ENCODE data around the gene SNCG. TPM values are rescaled to one million over a fixed set of nuclear protein-coding genes. Genes with fewer than 3 reads are reported as not detected.
A peak's percentile ranks its signal among the peaks of the same experiment; 100 is the strongest.
"Not testable (repeated sequence)": the region's sequence is repeated elsewhere in the genome, so short reads cannot be mapped to it uniquely, and the experiment has no call there.

SNCG gene
- total and polyA plus RNA-seq, 4 experiments from 2014 or later = not detected

- H3K9me3 ChIP-seq (ENCODE audit: control insufficient read depth in 1 of 2, low read length in 2 of 2) = no peaks in the 10 kb centered on the region
- Mint-ChIP-seq H3K27ac (no peak overlapping the region), H3K27me3 (peaks cover 0 to 3% of the 10 kb centered on the region in 2 donors), H3K4me3 (no peak overlapping the region), H3K4me1 (peaks cover 5 to 13% (median 10%) of the 10 kb centered on the region in 4 donors), H3K9me3 (peaks cover 0 to 5% (median 0%) of the 10 kb centered on the region in 8 donors), H3K36me3 (peaks cover 0 to 6% of the 10 kb centered on the region in 2 donors)
- DNase-seq = no peak
- ChIA-PET CTCF (ENCODE audit: partially characterized antibody) (interaction anchor here (1.6 kb wide), 1 partner anchor 19 kb away, joined by 4 read pairs; no protein-coding TSS in a partner anchor), POLR2A (ENCODE audit: partially characterized antibody) (interaction anchor here (2.1 kb wide), 1 partner anchor 26 kb away, joined by 8 read pairs; no protein-coding TSS in a partner anchor)
- no peak overlapping the region for H3K27ac ChIP-seq (ENCODE audit: low read depth, low read length)
- no peak overlapping the region for H3K4me3 ChIP-seq (ENCODE audit: low read length in 2 of 2)
- H3K4me1 ChIP-seq (ENCODE audit: insufficient read depth, low read length) = peaks cover 2% of the 10 kb centered on the region
- intact Hi-C loops (cut with micrococcal nuclease) = no loop called here
- H3K36me3 ChIP-seq (ENCODE audit: insufficient read depth, low read length) = no peaks in the 10 kb centered on the region
- H3K27me3 ChIP-seq (ENCODE audit: insufficient read depth, low read length) = no peaks in the 10 kb centered on the region
These were observed 13.5 kb upstream of the SNCG start for GRCh38 chr10:86944907-86945306.

- POLR2A ChIA-PET (ENCODE audit: partially characterized antibody) = interaction anchor here (1.2 to 2.1 kb wide), 3 partner anchors 19 to 26 kb away, joined by 3 to 8 read pairs (median 5); no protein-coding TSS in a partner anchor
- CTCF ChIA-PET (ENCODE audit: partially characterized antibody) = interaction anchor here (1.6 kb wide), 2 partner anchors 18 to 21 kb away, joined by 4 read pairs; no protein-coding TSS in a partner anchor
- Histone ChIP-seq H3K9me3 (ENCODE audit: control insufficient read depth in 1 of 2, low read length in 2 of 2) (no peaks in the 10 kb centered on the region), H3K4me1 (ENCODE audit: insufficient read depth, low read length) (peaks cover 9% of the 10 kb centered on the region), H3K36me3 (ENCODE audit: insufficient read depth, low read length) (no peaks in the 10 kb centered on the region), H3K27me3 (ENCODE audit: insufficient read depth, low read length) (no peaks in the 10 kb centered on the region), H3K27ac (ENCODE audit: low read depth, low read length) (no peak overlapping the region), H3K4me3 (ENCODE audit: low read length in 2 of 2) (no peak overlapping the region)
- Mint-ChIP-seq H3K9me3 (peaks cover 0 to 5% (median under 1%) of the 10 kb centered on the region in 8 donors), H3K4me3 (no peak overlapping the region), H3K36me3 (peaks cover 0 to 6% of the 10 kb centered on the region in 2 donors), H3K27ac (no peak overlapping the region), H3K4me1 (peaks cover 9 to 19% (median 14%) of the 10 kb centered on the region in 4 donors), H3K27me3 (peaks cover 0 to 3% of the 10 kb centered on the region in 2 donors)
- no peak for DNase-seq
- intact Hi-C loops (cut with micrococcal nuclease) = no loop called here
These were observed 12.8 kb upstream of the SNCG start for GRCh38 chr10:86945361-86946212.

- ChIA-PET POLR2A (ENCODE audit: partially characterized antibody) (interaction anchor here (1.2 to 1.6 kb wide), 2 partner anchors 18 to 25 kb away, joined by 3 to 5 read pairs; no protein-coding TSS in a partner anchor), CTCF (ENCODE audit: partially characterized antibody) (interaction anchor here (1.6 kb wide), 2 partner anchors 17 to 20 kb away, joined by 4 read pairs; no protein-coding TSS in a partner anchor)
- no peaks in the 10 kb centered on the region for H3K27me3 ChIP-seq (ENCODE audit: insufficient read depth, low read length)
- intact Hi-C loops (cut with micrococcal nuclease) = no loop called here
- peaks cover 17% of the 10 kb centered on the region for H3K4me1 ChIP-seq (ENCODE audit: insufficient read depth, low read length)
- peaks cover 14 to 28% (median 19%) of the 10 kb centered on the region in 4 donors for H3K4me1 Mint-ChIP-seq
- H3K36me3 Mint-ChIP-seq = peaks cover 0 to 6% of the 10 kb centered on the region in 2 donors
- H3K27ac ChIP-seq (ENCODE audit: low read depth, low read length) = no peak overlapping the region
- H3K4me3 ChIP-seq (ENCODE audit: low read length in 2 of 2) = no peak overlapping the region
- H3K27ac Mint-ChIP-seq = peak overlapping the region in 4 of 7 donors; percentile 2 to 55 (median 24)
- peaks cover 0 to 3% of the 10 kb centered on the region in 2 donors for H3K27me3 Mint-ChIP-seq
- no peaks in the 10 kb centered on the region for H3K36me3 ChIP-seq (ENCODE audit: insufficient read depth, low read length)
- H3K9me3 ChIP-seq (ENCODE audit: control insufficient read depth in 1 of 2, low read length in 2 of 2) = no peaks in the 10 kb centered on the region
- no peak for DNase-seq
- H3K9me3 Mint-ChIP-seq = peaks cover 0 to 5% (median under 1%) of the 10 kb centered on the region in 8 donors
- H3K4me3 Mint-ChIP-seq = peak overlapping the region in 1 of 8 donors; percentile 13
These were observed 11.9 kb upstream of the SNCG start for GRCh38 chr10:86946213-86947155.

- H3K36me3 Mint-ChIP-seq = peaks cover 0 to 14% of the 10 kb centered on the region in 2 donors
- POLR2A ChIA-PET (ENCODE audit: partially characterized antibody) = interaction anchor here (0.6 kb wide), 1 partner anchor 499 kb away, joined by 3 read pairs; no protein-coding TSS in a partner anchor
- CTCF ChIA-PET (ENCODE audit: partially characterized antibody); intact Hi-C loops (cut with micrococcal nuclease); H3K27me3 ChIP-seq (ENCODE audit: insufficient read depth, low read length); H3K4me3 Mint-ChIP-seq; DNase-seq; H3K4me3 ChIP-seq (ENCODE audit: low read length in 2 of 2); H3K9me3 ChIP-seq (ENCODE audit: control insufficient read depth in 1 of 2, low read length in 2 of 2); H3K27ac ChIP-seq (ENCODE audit: low read depth, low read length); H3K27me3 Mint-ChIP-seq; H3K36me3 ChIP-seq (ENCODE audit: insufficient read depth, low read length): not testable (repeated sequence)
- peaks cover 17% of the 10 kb centered on the region for H3K4me1 ChIP-seq (ENCODE audit: insufficient read depth, low read length)
- peaks cover 0 to 17% (median 13%) of the 10 kb centered on the region in 8 donors for H3K9me3 Mint-ChIP-seq
- H3K4me1 Mint-ChIP-seq = peaks cover 14 to 28% (median 20%) of the 10 kb centered on the region in 4 donors
- H3K27ac Mint-ChIP-seq = peak overlapping the region in 1 of 7 donors; percentile 41
These were observed 10.6 kb upstream of the SNCG start for GRCh38 chr10:86947806-86948205.

GRCh38 chr10:86950349-86950748, 8.1 kb upstream of the SNCG start:
- peaks cover 0 to 3% of the 10 kb centered on the region in 2 donors for H3K27me3 Mint-ChIP-seq
- POLR2A ChIA-PET (ENCODE audit: partially characterized antibody) = interaction anchor here (0.7 to 2.2 kb wide), 7 partner anchors 9 to 20 kb away, joined by 3 to 9 read pairs (median 4); partner anchors contain the start of gene ADIRF

GRCh38 chr10:86951184-86951761, 7.1 kb upstream of the SNCG start:
- Mint-ChIP-seq H3K9me3 (peaks cover 0 to 24% (median 17%) of the 10 kb centered on the region in 8 donors), H3K27ac (peak overlapping the region in 6 of 7 donors; percentile 60 to 89 (median 84)), H3K4me3 (no peak overlapping the region), H3K27me3 (peaks cover 0 to 3% of the 10 kb centered on the region in 2 donors), H3K36me3 (peaks cover 0 to 14% of the 10 kb centered on the region in 2 donors), H3K4me1 (peaks cover 15 to 30% (median 21%) of the 10 kb centered on the region in 4 donors)
- ChIA-PET CTCF (ENCODE audit: partially characterized antibody) (interaction anchor here (1.6 to 5.7 kb wide), 4 partner anchors 9 to 18 kb away, joined by 7 to 35 read pairs (median 10); partner anchors contain the start of gene ADIRF), POLR2A (ENCODE audit: partially characterized antibody) (interaction anchor here (1.2 to 2.2 kb wide), 5 partner anchors 9 to 19 kb away, joined by 3 to 9 read pairs (median 4); partner anchors contain the start of gene ADIRF)
- Histone ChIP-seq H3K9me3 (ENCODE audit: control insufficient read depth in 1 of 2, low read length in 2 of 2) (no peaks in the 10 kb centered on the region), H3K4me1 (ENCODE audit: insufficient read depth, low read length) (peaks cover 21% of the 10 kb centered on the region), H3K27ac (ENCODE audit: low read depth, low read length) (no peak overlapping the region), H3K4me3 (ENCODE audit: low read length in 2 of 2) (no peak overlapping the region), H3K27me3 (ENCODE audit: insufficient read depth, low read length) (no peaks in the 10 kb centered on the region), H3K36me3 (ENCODE audit: insufficient read depth, low read length) (no peaks in the 10 kb centered on the region)
- intact Hi-C loops (cut with micrococcal nuclease) = no loop called here
- DNase-seq = no peak

More at GRCh38 chr10:86950349-86950748, 8.1 kb upstream of the SNCG start:
- Mint-ChIP-seq H3K9me3 (peaks cover 0 to 24% (median 17%) of the 10 kb centered on the region in 8 donors), H3K36me3 (peaks cover 0 to 14% of the 10 kb centered on the region in 2 donors), H3K4me3 (peak overlapping the region in 7 of 8 donors; percentile 22 to 75 (median 56)), H3K4me1 (peaks cover 14 to 28% (median 20%) of the 10 kb centered on the region in 4 donors), H3K27ac (peak overlapping the region; percentile 60 to 89 (median 88))
- Histone ChIP-seq H3K4me1 (ENCODE audit: insufficient read depth, low read length) (peaks cover 17% of the 10 kb centered on the region), H3K27me3 (ENCODE audit: insufficient read depth, low read length) (no peaks in the 10 kb centered on the region), H3K27ac (ENCODE audit: low read depth, low read length) (no peak overlapping the region), H3K36me3 (ENCODE audit: insufficient read depth, low read length) (no peaks in the 10 kb centered on the region), H3K9me3 (ENCODE audit: control insufficient read depth in 1 of 2, low read length in 2 of 2) (no peaks in the 10 kb centered on the region), H3K4me3 (ENCODE audit: low read length in 2 of 2) (peak overlapping the region in 1 of 2 donors; percentile 9)
- CTCF ChIA-PET (ENCODE audit: partially characterized antibody) = interaction anchor here (1.6 to 5.7 kb wide), 4 partner anchors 10 to 18 kb away, joined by 7 to 35 read pairs (median 10); partner anchors contain the start of gene ADIRF
- intact Hi-C loops (cut with micrococcal nuclease) = no loop called here
- DNase-seq = peak in 3 of 5 donors; percentile 21 to 36 (median 28)
